Measurements from ENCODE around the gene TLE2. TPM values are rescaled to one million over a fixed set of nuclear protein-coding genes. Genes with fewer than 3 reads are reported as not detected.
A peak's percentile ranks its signal among the peaks of the same experiment; 100 is the strongest.

Gene TLE2
- total RNA-seq, 1 experiment from 2014 or later, result 3.1 TPM

GRCh38 chr19:3071768-3072167 lies 42.7 kb upstream of the TLE2 start:
- no CpG with 5 or more reads among the region's 4 CpGs for WGBS (ENCODE audit: extremely low coverage, insufficient read length, low lambda C conversion rate)
- H3K9me3 ChIP-seq (ENCODE audit: control insufficient read depth, low read depth, low read length), result no peaks in the 10 kb centered on the region
- no peak overlapping the region for H3K9ac ChIP-seq (ENCODE audit: extremely low read depth, insufficient read length, low read length)
- no peak overlapping the region for H2BK20ac ChIP-seq (ENCODE audit: low read depth, low read length, poor library complexity, severe bottlenecking)
- no peak overlapping the region for H2BK120ac ChIP-seq (ENCODE audit: low read depth, low read length, poor library complexity, severe bottlenecking)
- H2AK5ac ChIP-seq (ENCODE audit: insufficient read length, low read length), result no peak overlapping the region
- no peaks in the 10 kb centered on the region for H3K4me1 ChIP-seq (ENCODE audit: insufficient read depth, low read length)
- Mint-ChIP-seq H3K4me3 (no peak overlapping the region), H3K27me3 (ENCODE audit: low read depth) (peaks cover 20% of the 10 kb centered on the region), H3K36me3 (ENCODE audit: insufficient read depth in 1 of 3, low read depth in 3 of 3) (no peaks in the 10 kb centered on the region), H3K4me1 (peaks cover 4 to 8% of the 10 kb centered on the region in 2 experiments; a peak in 3 of 4 replicates), H3K27ac (0 out of 7 replicates have a peak overlapping the region, but pooled peaks of 1 of the 3 experiments have one; percentile 65), H3K9me3 (peaks cover 0 to 4% of the 10 kb centered on the region in 2 experiments; a peak in 1 of 5 replicates)
- H3K4ac ChIP-seq (ENCODE audit: low read depth, low read length), result no peak overlapping the region
- no peak overlapping the region for H3K56ac ChIP-seq (ENCODE audit: insufficient read length, low read depth, low read length)
- TF ChIP-seq CTCF (conservative IDR thresholded peaks at IDR 0.05), result no peak
- no peak overlapping the region for H2AFZ ChIP-seq (ENCODE audit: low read length)
- H2BK15ac ChIP-seq (ENCODE audit: low read depth, low read length), result no peak overlapping the region
- H3K18ac ChIP-seq (ENCODE audit: insufficient read length, low read depth, low read length), result no peak overlapping the region
- no peak overlapping the region for H4K91ac ChIP-seq (ENCODE audit: insufficient read length, low read depth, low read length)
- H3K23ac ChIP-seq (ENCODE audit: insufficient read length, low read depth, low read length), result no peak overlapping the region
- no peak overlapping the region for H4K5ac ChIP-seq (ENCODE audit: insufficient read length, low read depth, low read length)
- H2BK12ac ChIP-seq (ENCODE audit: insufficient read length, low read depth, low read length), result no peak overlapping the region
- H3K23me2 ChIP-seq (ENCODE audit: insufficient read length, low read depth, low read length, poor library complexity, severe bottlenecking), result no peaks in the 10 kb centered on the region
- no peak overlapping the region for H3T11ph ChIP-seq (ENCODE audit: low read length)
- H3K27ac ChIP-seq (ENCODE audit: insufficient read length, low read depth, low read length), result no peak overlapping the region
- no peaks in the 10 kb centered on the region for H3K79me1 ChIP-seq (ENCODE audit: insufficient read depth, low read depth, low read length, poor library complexity, severe bottlenecking)
- H3K4me2 ChIP-seq (ENCODE audit: insufficient read depth, insufficient read length, low read length), result no peak overlapping the region
- H3K14ac ChIP-seq (ENCODE audit: insufficient read depth, low read length), result no peak overlapping the region
- H4K8ac ChIP-seq (replicated peaks; ENCODE audit: insufficient read length, low read depth, low read length), result no peak overlapping the region
- H4K20me1 ChIP-seq (ENCODE audit: control insufficient read depth, insufficient read depth, insufficient read length), result no peaks in the 10 kb centered on the region
- no peaks in the 10 kb centered on the region for H3K79me2 ChIP-seq (ENCODE audit: insufficient read depth, low read length)
- H2BK5ac ChIP-seq (ENCODE audit: insufficient read length, low read length), result no peak overlapping the region
- DNase-seq, result no peak
- no peaks in the 10 kb centered on the region for H3K27me3 ChIP-seq (ENCODE audit: insufficient read depth, low read length)

Measured in H9 (cell line).